Upper lobe of left lung (tissue), 6 donors: ENCODE results near the gene GFI1B. TPM values are rescaled to one million over a fixed set of nuclear protein-coding genes. Genes with fewer than 3 reads are reported as not detected.
A peak's percentile ranks its signal among the peaks of the same experiment; 100 is the strongest.

ENCODE experiments used
- ATAC-seq, 2 donors: fragments of 200-7000 bp; cut with Tn5 transposase; one replicate each; pipeline ENCODE4 v1.9.1; 2022; ENCODE audit warnings: mild to moderate bottlenecking in 2 of 2, moderate library complexity in 2 of 2; ENCODE audit not compliant: low FRiP score in 2 of 2
- DNase-seq, 2 donors: peaks; one replicate each; pipeline ENCODE4 v3.0.0-alpha.2; 2019 to 2020
- H3K27ac ChIP-seq, 4 donors: fragments of 200-600 bp; sonication (generic); one replicate each; pipeline ENCODE4 v1.5.1; 2016 to 2019
- H3K27me3 ChIP-seq, 4 donors: fragments of 200-600 bp; sonication (generic); one replicate each; pipeline ENCODE4 v1.5.1; 2017 to 2019
- H3K36me3 ChIP-seq, 4 donors: fragments of 200-600 bp; sonication (generic); one replicate each; pipeline ENCODE4 v1.5.1; 2016 to 2019
- H3K4me1 ChIP-seq, 4 donors: fragments of 200-600 bp; sonication (generic); one replicate each; pipeline ENCODE4 v1.5.1; 2018 to 2019
- H3K4me3 ChIP-seq, 4 donors: fragments of 200-600 bp; sonication (generic); one replicate each; pipeline ENCODE4 v1.5.1; 2017 to 2019; ENCODE audit warnings: mild to moderate bottlenecking in 2 of 4, moderate library complexity in 1 of 4
- H3K9me3 ChIP-seq, 4 donors: fragments of 200-600 bp; sonication (generic); one replicate each; pipeline ENCODE4 v1.5.1; 2018 to 2019
- EP300 ChIP-seq, 4 donors: sonication (generic); formaldehyde crosslinking; IDR thresholded peaks; one replicate each; pipeline ENCODE4 v1.5.1; 2017; ENCODE audit warnings: antibody characterized with exemption in 4 of 4, control low read depth in 2 of 4
- POLR2A ChIP-seq, 4 donors: fragments of 450-650 bp; IDR thresholded peaks; one replicate each; pipeline ENCODE4 v1.5.1; 2016 to 2017; ENCODE audit warnings: antibody characterized with exemption in 4 of 4, mild to moderate bottlenecking in 2 of 4
- POLR2AphosphoS5 ChIP-seq, 2 donors: sonication (generic); formaldehyde crosslinking; IDR thresholded peaks; one replicate each; pipeline ENCODE4 v1.5.1; 2017; ENCODE audit warnings: antibody characterized with exemption in 2 of 2
- WGBS, 2 donors: methylation state at CpG; one replicate each; pipeline ENCODE4 v1.1.5; 2017 to 2018; 5-methylcytosine and 5-hydroxymethylcytosine counted together
- total RNA-seq, 6 donors: library from RNA; depleted of rRNA in 4 of 6; stranded (reverse); fragments of >200 nt in 4 of 6; gene quantifications; one replicate each; pipeline versions ENCODE4 v1.1.0 to v1.2.1, GENCODE V29; 2016 to 2021
- TF ChIP-seq, protein P1 (sequence below), 6 experiments: fragments of 450-650 bp in 4 of 6; fragments of 200-600 bp in 2 of 6; sonication (generic) in 2 of 6; IDR thresholded peaks; one replicate each; pipeline ENCODE4 v1.5.1; 2016 to 2019; ENCODE audit warnings: antibody characterized with exemption in 6 of 6
- donor health status: DM: no; HTN: no; CAD: no; lungs with moderate emphysema.
- donor health status: DM: no; HTN: yes; CAD: no; lungs with severe emphysema.

The GFI1B gene
- total RNA-seq, 6 donors from 2014 or later: 0.97 to 3.5 (median 1.9) TPM

DNA sequence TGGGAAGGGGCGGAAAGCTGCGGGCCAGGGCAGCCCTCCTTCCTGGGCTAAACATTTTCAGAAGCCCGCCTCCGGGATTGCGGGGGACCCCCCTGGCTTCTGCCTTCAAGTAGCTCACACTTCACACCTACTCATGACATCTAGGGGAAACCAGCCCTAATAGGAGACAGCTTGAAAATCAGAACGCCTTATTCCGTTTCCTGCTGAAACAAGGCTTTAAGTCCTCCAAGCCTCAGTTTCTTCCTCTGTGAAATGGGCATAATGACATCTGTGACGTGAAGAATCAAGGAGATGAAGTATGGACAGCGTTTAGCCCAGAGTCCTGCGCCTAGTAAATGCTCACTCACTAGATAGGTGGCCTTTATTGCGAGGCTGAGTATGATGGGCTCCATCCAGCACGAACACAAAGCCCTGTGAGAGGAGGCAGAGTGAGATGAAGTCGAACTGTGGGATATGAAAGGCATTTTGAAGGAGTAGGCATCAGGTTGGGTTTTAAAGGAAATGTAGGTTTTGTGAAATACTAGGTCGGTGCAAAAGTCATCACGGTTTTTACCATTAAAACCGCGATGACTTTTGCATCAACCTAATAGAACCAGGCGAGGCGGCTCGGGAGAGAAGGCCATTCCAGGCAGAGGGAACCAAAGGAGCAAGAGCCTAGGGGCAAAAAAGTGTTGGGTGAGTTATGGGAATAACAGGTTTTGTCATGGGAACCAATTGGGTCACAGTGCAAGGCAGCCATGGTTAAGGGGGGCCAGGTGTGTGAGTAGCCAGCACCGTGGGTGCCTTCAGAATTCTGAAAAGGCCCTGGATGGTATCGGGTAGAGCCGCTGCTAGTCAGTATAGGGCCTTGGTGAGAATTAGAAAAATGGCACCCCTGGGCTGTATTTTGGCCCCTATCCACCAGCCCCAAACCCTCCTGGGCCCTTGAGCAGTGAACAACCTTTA is 33.0 kb upstream of the GFI1B start:
- peak overlapping the region; percentile 32 to 100 (median 98) for H3K4me3 ChIP-seq
- TF ChIP-seq POLR2A (IDR thresholded peaks at IDR 0.05): no peak
- no peak for TF ChIP-seq POLR2AphosphoS5 (IDR thresholded peaks at IDR 0.05)
- TF ChIP-seq, protein P1, sequence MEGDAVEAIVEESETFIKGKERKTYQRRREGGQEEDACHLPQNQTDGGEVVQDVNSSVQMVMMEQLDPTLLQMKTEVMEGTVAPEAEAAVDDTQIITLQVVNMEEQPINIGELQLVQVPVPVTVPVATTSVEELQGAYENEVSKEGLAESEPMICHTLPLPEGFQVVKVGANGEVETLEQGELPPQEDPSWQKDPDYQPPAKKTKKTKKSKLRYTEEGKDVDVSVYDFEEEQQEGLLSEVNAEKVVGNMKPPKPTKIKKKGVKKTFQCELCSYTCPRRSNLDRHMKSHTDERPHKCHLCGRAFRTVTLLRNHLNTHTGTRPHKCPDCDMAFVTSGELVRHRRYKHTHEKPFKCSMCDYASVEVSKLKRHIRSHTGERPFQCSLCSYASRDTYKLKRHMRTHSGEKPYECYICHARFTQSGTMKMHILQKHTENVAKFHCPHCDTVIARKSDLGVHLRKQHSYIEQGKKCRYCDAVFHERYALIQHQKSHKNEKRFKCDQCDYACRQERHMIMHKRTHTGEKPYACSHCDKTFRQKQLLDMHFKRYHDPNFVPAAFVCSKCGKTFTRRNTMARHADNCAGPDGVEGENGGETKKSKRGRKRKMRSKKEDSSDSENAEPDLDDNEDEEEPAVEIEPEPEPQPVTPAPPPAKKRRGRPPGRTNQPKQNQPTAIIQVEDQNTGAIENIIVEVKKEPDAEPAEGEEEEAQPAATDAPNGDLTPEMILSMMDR (IDR thresholded peaks at IDR 0.05): no peak
- WGBS, 2 donors: 64 to 72% methylated on average over 19 to 23 of the region's 23 CpGs
- H3K4me1 ChIP-seq: peaks cover 20 to 30% (median 24%) of the 10 kb centered on the region in 4 donors
- ATAC-seq: no peak
- H3K36me3 ChIP-seq: no peaks in the 10 kb centered on the region
- DNase-seq: no peak
- H3K27ac ChIP-seq: peak overlapping the region; percentile 94 to 98 (median 97)
- no peaks in the 10 kb centered on the region for H3K27me3 ChIP-seq
- H3K9me3 ChIP-seq: no peaks in the 10 kb centered on the region

GRCh38 chr9:132946211-132946610 is 32.3 kb upstream of the GFI1B start:
- Histone ChIP-seq H3K36me3 (no peaks in the 10 kb centered on the region), H3K27ac (peak overlapping the region in 1 of 4 donors; percentile 14), H3K27me3 (no peaks in the 10 kb centered on the region), H3K9me3 (no peaks in the 10 kb centered on the region), H3K4me1 (peaks cover 20 to 30% (median 24%) of the 10 kb centered on the region in 4 donors), H3K4me3 (no peak overlapping the region)
- no peak for DNase-seq
- ATAC-seq: no peak
- 38 to 55% methylated on average over 3 of the region's 3 CpGs for whole genome bisulfite sequencing, 2 donors
- TF ChIP-seq POLR2AphosphoS5 (IDR thresholded peaks at IDR 0.05) (no peak), POLR2A (IDR thresholded peaks at IDR 0.05) (no peak), EP300 (IDR thresholded peaks at IDR 0.05) (no peak)
- TF ChIP-seq, protein P1 (IDR thresholded peaks at IDR 0.05): no peak

- WGBS, 2 donors: 88 to 91% methylated on average over 7 of the region's 7 CpGs
Measured at GRCh38 chr9:132946631-132947295, 31.7 kb upstream of the GFI1B start.

DNA sequence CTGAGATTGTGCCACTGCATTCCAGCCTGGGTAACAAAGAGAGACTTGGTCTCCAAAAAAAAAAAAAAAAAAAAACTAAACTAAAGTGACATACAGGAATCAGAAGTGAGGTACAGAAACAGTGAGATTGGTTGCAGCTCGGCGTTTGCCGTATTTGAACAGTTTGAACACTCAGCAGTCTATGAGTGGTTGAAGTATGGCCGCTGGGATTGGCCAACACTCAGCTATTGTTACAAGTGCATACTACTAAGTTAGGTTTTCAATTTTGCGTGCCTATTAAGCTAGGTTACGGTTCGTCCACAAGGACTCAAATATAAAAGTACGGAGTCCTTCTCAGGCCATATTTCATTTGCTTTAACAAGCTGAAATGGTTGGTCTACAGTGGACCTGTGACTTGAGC is 30.7 kb upstream of the GFI1B start:
- H3K4me3 ChIP-seq: no peak overlapping the region
- peak in 1 of 2 donors; percentile 73 for DNase-seq
- no peaks in the 10 kb centered on the region for H3K9me3 ChIP-seq
- WGBS, 2 donors: 66 to 67% methylated on average over 8 of the region's 8 CpGs
- no peak for TF ChIP-seq EP300 (IDR thresholded peaks at IDR 0.05)
- TF ChIP-seq, protein P1 (IDR thresholded peaks at IDR 0.05): peak in 1 of 6 experiments; percentile 18
- H3K36me3 ChIP-seq: no peaks in the 10 kb centered on the region
- H3K4me1 ChIP-seq: peaks cover 12 to 20% (median 17%) of the 10 kb centered on the region in 4 donors
- no peak overlapping the region for H3K27ac ChIP-seq
- no peak for ATAC-seq
- no peaks in the 10 kb centered on the region for H3K27me3 ChIP-seq

More at GRCh38 chr9:132946631-132947295, 31.7 kb upstream of the GFI1B start:
- Histone ChIP-seq H3K27ac (no peak overlapping the region), H3K4me1 (peaks cover 20 to 29% (median 24%) of the 10 kb centered on the region in 4 donors), H3K36me3 (no peaks in the 10 kb centered on the region), H3K27me3 (no peaks in the 10 kb centered on the region), H3K9me3 (no peaks in the 10 kb centered on the region), H3K4me3 (no peak overlapping the region)
- peak in 1 of 2 donors; percentile 20 for DNase-seq
- TF ChIP-seq, protein P1 (IDR thresholded peaks at IDR 0.05): no peak
- TF ChIP-seq EP300 (IDR thresholded peaks at IDR 0.05) (no peak), POLR2A (IDR thresholded peaks at IDR 0.05) (no peak), POLR2AphosphoS5 (IDR thresholded peaks at IDR 0.05) (no peak)
- ATAC-seq: no peak
